22Rv1 (cell line): Measurements from ENCODE around the gene FKBP11.

Source experiments
- H3K27ac ChIP-seq: fragments of 450-650 bp; 2 replicates; pipeline ENCODE4 v1.5.1; 2017
- CTCF ChIP-seq: fragments of 450-650 bp; IDR thresholded peaks from 2 replicates; pipeline ENCODE4 v1.5.1; 2017; ENCODE audit warnings: mild to moderate bottlenecking
- ZFX ChIP-seq: fragments of 450-650 bp; IDR thresholded peaks from 2 replicates; pipeline ENCODE4 v1.6.1; 2017; ENCODE audit warnings: antibody characterized with exemption, borderline replicate concordance

FKBP11 gene

GRCh38 chr12:48938805-48939204 lies 13.5 kb upstream of the FKBP11 start:
- no peak overlapping the region for H3K27ac ChIP-seq
- TF ChIP-seq ZFX (no peak), CTCF (no peak)

- TF ChIP-seq ZFX, result no peak
- no peak for TF ChIP-seq CTCF
- H3K27ac ChIP-seq, result no peak overlapping the region; the same call in 1 of the 2 replicates
These were observed 11.9 kb upstream of the FKBP11 start for GRCh38 chr12:48937170-48937569.

GRCh38 chr12:48936379-48936979 lies 11.2 kb upstream of the FKBP11 start:
- H3K27ac ChIP-seq, result no peak overlapping the region
- no peak for TF ChIP-seq ZFX
- TF ChIP-seq CTCF, result peak; percentile 99

- TF ChIP-seq CTCF (peak; percentile 31; the same call in 1 of the 2 replicates), ZFX (no peak)
- no peak overlapping the region for H3K27ac ChIP-seq
These were observed 9.0 kb upstream of the FKBP11 start for GRCh38 chr12:48934312-48934706.

GRCh38 chr12:48933664-48934311 lies 8.5 kb upstream of the FKBP11 start:
- no peak for TF ChIP-seq ZFX
- TF ChIP-seq CTCF, result no peak
- H3K27ac ChIP-seq, result no peak overlapping the region

- TF ChIP-seq CTCF (no peak), ZFX (no peak)
- H3K27ac ChIP-seq, result no peak overlapping the region
These were observed 7.6 kb upstream of the FKBP11 start for GRCh38 chr12:48932878-48933277.

GRCh38 chr12:48930475-48930874 lies 5.2 kb upstream of the FKBP11 start:
- no peak for TF ChIP-seq ZFX
- TF ChIP-seq CTCF, result no peak
- no peak overlapping the region for H3K27ac ChIP-seq
